IMR-90 (cell line): ENCODE data around the gene C16orf90. TPM values are rescaled to one million over a fixed set of nuclear protein-coding genes. Genes with fewer than 3 reads are reported as not detected.

ENCODE experiments used
- ATAC-seq: fragments of 200-7000 bp; cut with Tn5 transposase; 2 replicates; pipeline ENCODE4 v1.9.1; 2020; ENCODE audit warnings: low read depth, mild to moderate bottlenecking, moderate library complexity
- BruUV-seq: library from RNA; stranded (reverse); fragments of 400-500 nt; replicated peaks from 2 replicates; lab custom pipeline; 2021; lab: Mats Ljungman, UMichigan
- CTCF ChIA-PET: fragments of 300-600 bp; formaldehyde crosslinking; extraction: SDS; loops from one replicate; lab custom pipeline; 2021; ENCODE audit warnings: antibody characterized with exemption; lab: Yijun Ruan, JAX
- POLR2A ChIA-PET: fragments of 300-600 bp; sonication (Branson Sonifier 250); formaldehyde crosslinking; loops from one replicate; lab custom pipeline; 2022; ENCODE audit warnings: antibody characterized with exemption; ENCODE audit not compliant: unreplicated experiment; lab: Charles Lee
- DNase-seq: peaks from one replicate; pipeline ENCODE4 v3.0.0; 2013
- H2AFZ ChIP-seq: replicated peaks from 2 replicates; pipeline ENCODE3; 2013; ENCODE audit warnings: low read length, mild to moderate bottlenecking; ENCODE audit not compliant: poor library complexity
- H2AK5ac ChIP-seq: 2 replicates; pipeline ENCODE4 v1.6.1; 2013; ENCODE audit warnings: low read depth, low read length, inconsistent platforms
- H2AK9ac ChIP-seq: replicated peaks from 2 replicates; pipeline ENCODE3; 2013; ENCODE audit warnings: mild to moderate bottlenecking, low read depth, low read length, moderate library complexity; ENCODE audit not compliant: poor library complexity
- H2BK120ac ChIP-seq: 2 replicates; pipeline ENCODE4 v1.6.1; 2013; ENCODE audit warnings: low read depth, low read length, inconsistent platforms
- H2BK15ac ChIP-seq: 3 replicates; pipeline ENCODE4 v1.6.1; 2013; ENCODE audit warnings: low read depth, low read length, inconsistent platforms
- H2BK20ac ChIP-seq: 2 replicates; pipeline ENCODE4 v1.6.1; 2013; ENCODE audit warnings: low read depth, mild to moderate bottlenecking, inconsistent platforms, low read length, moderate library complexity
- H2BK5ac ChIP-seq: 2 replicates; pipeline ENCODE4 v1.6.1; 2013; ENCODE audit warnings: mild to moderate bottlenecking, low read depth, low read length, inconsistent platforms; ENCODE audit not compliant: poor library complexity, severe bottlenecking
- H3K14ac ChIP-seq: replicated peaks from 2 replicates; pipeline ENCODE4 v1.6.1; 2013; ENCODE audit warnings: low read depth, low read length, inconsistent platforms
- H3K18ac ChIP-seq: 2 replicates; pipeline ENCODE4 v1.6.1; 2013; ENCODE audit warnings: low read depth, low read length, control low read depth
- H3K23ac ChIP-seq: 2 replicates; pipeline ENCODE4 v1.6.1; 2013; ENCODE audit warnings: low read depth, low read length, inconsistent platforms
- H3K27ac ChIP-seq: 2 replicates; pipeline ENCODE4 v1.5.1; 2013; ENCODE audit warnings: mild to moderate bottlenecking, control low read depth, low read length; ENCODE audit not compliant: insufficient read depth
- H3K27me3 ChIP-seq: 2 replicates; pipeline ENCODE4 v1.6.1; 2013; ENCODE audit warnings: low read length; ENCODE audit not compliant: control insufficient read depth, insufficient read depth
- H3K36me3 ChIP-seq: 2 replicates; pipeline ENCODE4 v1.6.1; 2013; ENCODE audit warnings: low read length, mixed read lengths; ENCODE audit not compliant: control insufficient read depth, insufficient read depth
- H3K4ac ChIP-seq: 2 replicates; pipeline ENCODE4 v1.6.1; 2013; ENCODE audit warnings: low read depth, low read length, inconsistent platforms
- H3K4me1 ChIP-seq: 2 replicates; pipeline ENCODE4 v1.6.1; 2013; ENCODE audit warnings: low read length, mixed read lengths; ENCODE audit not compliant: control insufficient read depth, insufficient read depth
- H3K4me2 ChIP-seq: 2 replicates; pipeline ENCODE4 v1.6.1; 2013; ENCODE audit warnings: low read depth, mild to moderate bottlenecking, control low read depth, low read length, moderate library complexity
- H3K4me3 ChIP-seq: 2 replicates; pipeline ENCODE4 v1.5.1; 2013; ENCODE audit warnings: low read depth, mild to moderate bottlenecking, control low read depth, low read length, moderate library complexity; ENCODE audit not compliant: insufficient read depth
- H3K56ac ChIP-seq: 2 replicates; pipeline ENCODE4 v1.6.1; 2013; ENCODE audit warnings: low read length, inconsistent platforms; ENCODE audit not compliant: insufficient read depth; ENCODE audit errors: extremely low read depth
- H3K79me1 ChIP-seq, 2 experiments: 2 replicates each; pipeline ENCODE4 v1.6.1; 2013; ENCODE audit warnings: low read length in 2 of 2, inconsistent platforms in 1 of 2, low read depth in 1 of 2
- H3K9ac ChIP-seq: 2 replicates; pipeline ENCODE4 v1.6.1; 2013; ENCODE audit warnings: low read depth, low read length, control low read depth
- H3K9me1 ChIP-seq: 2 replicates; pipeline ENCODE4 v1.6.1; 2013; ENCODE audit warnings: low read length, inconsistent platforms; ENCODE audit not compliant: insufficient read depth
- H3K9me3 ChIP-seq: 2 replicates; pipeline ENCODE4 v1.6.1; 2013; ENCODE audit warnings: low read length; ENCODE audit not compliant: control insufficient read depth, insufficient read depth
- H4K20me1 ChIP-seq: 2 replicates; pipeline ENCODE4 v1.6.1; 2013; ENCODE audit warnings: low read length, inconsistent platforms; ENCODE audit not compliant: insufficient read depth
- H4K5ac ChIP-seq: 2 replicates; pipeline ENCODE4 v1.6.1; 2013; ENCODE audit warnings: mild to moderate bottlenecking, low read depth, low read length, control low read depth
- H4K8ac ChIP-seq, 2 experiments: 2 replicates each; pipeline ENCODE4 v1.6.1; 2013; ENCODE audit warnings: low read depth in 2 of 2, low read length in 2 of 2, control low read depth in 1 of 2, inconsistent platforms in 1 of 2
- H4K91ac ChIP-seq: 2 replicates; pipeline ENCODE4 v1.6.1; 2013; ENCODE audit warnings: low read depth, low read length, inconsistent platforms; ENCODE audit not compliant: insufficient read depth
- BHLHE40 ChIP-seq: fragments of 150-350 bp; IDR thresholded peaks from 2 replicates; pipeline ENCODE4 v1.6.1; 2016; ENCODE audit warnings: mild to moderate bottlenecking, low read depth, low read length
- CEBPB ChIP-seq: IDR thresholded peaks from 2 replicates; pipeline ENCODE4 v1.6.1; 2012; ENCODE audit warnings: low read depth, low read length, improper control_type of control experiment
- CHD1 ChIP-seq: IDR thresholded peaks from 2 replicates; pipeline ENCODE4 v1.6.1; 2012; ENCODE audit warnings: low read depth, low read length, improper control_type of control experiment
- ELK1 ChIP-seq: fragments of 150-350 bp; IDR thresholded peaks from 2 replicates; pipeline ENCODE4 v1.6.1; 2016; ENCODE audit warnings: low read depth, mild to moderate bottlenecking, low read length, moderate library complexity, borderline replicate concordance
- FOS ChIP-seq: fragments of 150-350 bp; IDR thresholded peaks from 2 replicates; pipeline ENCODE4 v1.6.1; 2016; ENCODE audit warnings: low read depth, low read length
- MAFK ChIP-seq: IDR thresholded peaks from 2 replicates; pipeline ENCODE4 v1.6.1; 2012; ENCODE audit warnings: low read depth, low read length, improper control_type of control experiment
- MAZ ChIP-seq: IDR thresholded peaks from 2 replicates; pipeline ENCODE4 v1.6.1; 2012; ENCODE audit warnings: low read depth, mild to moderate bottlenecking, low read length, improper control_type of control experiment, moderate library complexity, borderline replicate concordance
- MXI1 ChIP-seq: IDR thresholded peaks from 2 replicates; pipeline ENCODE4 v1.6.1; 2012; ENCODE audit warnings: low read depth, mild to moderate bottlenecking, low read length, moderate library complexity, borderline replicate concordance
- NFE2L2 ChIP-seq: fragments of 150-350 bp; IDR thresholded peaks from 2 replicates; pipeline ENCODE4 v1.6.1; 2016; ENCODE audit warnings: low read depth, mild to moderate bottlenecking, low read length
- POLR2A ChIP-seq: IDR thresholded peaks from 2 replicates; pipeline ENCODE4 v1.6.1; 2012; ENCODE audit warnings: mild to moderate bottlenecking, low read depth, low read length
- RAD21 ChIP-seq: IDR thresholded peaks from 2 replicates; pipeline ENCODE4 v1.6.1; 2012; ENCODE audit warnings: low read length, improper control_type of control experiment
- RCOR1 ChIP-seq: IDR thresholded peaks from 2 replicates; pipeline ENCODE4 v1.6.1; 2012; ENCODE audit warnings: mild to moderate bottlenecking, low read length, improper control_type of control experiment; ENCODE audit not compliant: insufficient replicate concordance
- RFX5 ChIP-seq: IDR thresholded peaks from 2 replicates; pipeline ENCODE4 v1.8.0; 2012; ENCODE audit warnings: low read depth, mild to moderate bottlenecking, low read length, moderate library complexity
- SMC3 ChIP-seq: fragments of 150-350 bp; IDR thresholded peaks from 2 replicates; pipeline ENCODE4 v1.6.1; 2016; ENCODE audit warnings: low read depth, mild to moderate bottlenecking, antibody characterized with exemption, low read length, moderate library complexity
- USF2 ChIP-seq: fragments of 150-350 bp; IDR thresholded peaks from 2 replicates; pipeline ENCODE4 v1.6.1; 2017; ENCODE audit warnings: mild to moderate bottlenecking, antibody characterized with exemption, low read length, low read depth
- WGBS, 2 experiments: methylation state at CpG; one replicate each; pipeline versions ENCODE4 v1.1.5 to v1.1.7; 2013; ENCODE audit warnings: missing lambda C conversion rate in 2 of 2; ENCODE audit not compliant: insufficient read length in 1 of 2; ENCODE audit errors: extremely low coverage in 2 of 2; 5-methylcytosine and 5-hydroxymethylcytosine counted together
- dilution Hi-C: fragments of 300-500 bp; cut with HindIII; formaldehyde crosslinking; loops from one replicate; pipeline ENCODE4 v1.14.3; 2018; ENCODE audit warnings: low sequenced_read_pairs; ENCODE audit not compliant: unreplicated experiment
- in situ Hi-C: fragments of 300-500 bp; cut with MboI; formaldehyde crosslinking; loops from 3 replicates; pipeline ENCODE4 v1.14.3; 2019; ENCODE audit warnings: low sequenced_read_pairs, inconsistent platforms, mixed read lengths
- intact Hi-C: fragments of 100-400 bp; cut with micrococcal nuclease; formaldehyde crosslinking; loops from 2 replicates; pipeline ENCODE4 v1.10.0; 2022
- polyA plus RNA-seq, 3 experiments: library from polyadenylated mRNA; depleted of rRNA; stranded (reverse); fragments of >200 nt; gene quantifications; 2 replicates each; pipeline ENCODE4 v1.2.3, GENCODE V29; 2012; ENCODE audit warnings: low replicate concordance in 1 of 3
- total RNA-seq: library from RNA; depleted of rRNA; stranded (reverse); fragments of >200 nt; gene quantifications from 2 replicates; pipeline ENCODE4 v1.2.3, GENCODE V29; 2012
- TF ChIP-seq, protein P1 (sequence below): conservative IDR thresholded peaks from 2 replicates; pipeline ENCODE4 v1.5.1; 2012; ENCODE audit warnings: mild to moderate bottlenecking, low read depth, low read length, improper control_type of control experiment

The C16orf90 gene
- total and polyA plus RNA-seq, 2 of the 4 experiments (the other 2 are of a cell fraction): not detected

DNA sequence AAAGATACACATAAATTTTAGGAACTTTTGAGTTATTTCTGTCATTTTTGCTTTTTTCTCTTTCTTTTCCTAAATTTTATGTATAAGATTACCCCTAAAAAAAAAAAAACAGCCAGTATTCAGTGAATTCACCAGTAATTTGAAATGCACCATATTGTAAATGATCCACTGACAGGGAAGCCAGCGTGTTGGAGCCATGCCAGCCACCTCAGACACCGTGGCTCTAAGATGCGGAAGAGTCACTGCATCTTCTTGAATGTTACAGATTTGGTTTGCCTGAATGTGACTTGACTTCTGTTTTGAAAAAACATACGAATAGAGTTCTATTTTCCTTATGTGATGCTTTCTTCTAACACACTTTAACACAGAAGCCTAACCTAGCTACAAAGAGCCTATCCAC lies 42.9 kb upstream of the C16orf90 start:
- BruUV-seq: no TSS peak
- Histone ChIP-seq H4K8ac (no peak overlapping the region; a peak in 1 of 4 replicates), H3K79me1 (0 out of 4 replicates have a peak, but pooled peaks cover 0 to 6% of the 10 kb centered on the region in 2 experiments), H3K4me1 (peaks cover 30% of the 10 kb centered on the region), H4K20me1 (peaks cover 9% of the 10 kb centered on the region; the same call in 1 of the 2 replicates), H3K9me3 (no peaks in the 10 kb centered on the region), H2AK5ac (peak overlapping the region; percentile 75; the same call in 1 of the 2 replicates), H3K4me3 (no peak overlapping the region), H3K27ac (no peak overlapping the region; the same call in 1 of the 2 replicates), H3K4me2 (no peak overlapping the region), H3K9me1 (peaks cover 32% of the 10 kb centered on the region), H4K91ac (peak overlapping the region; percentile 46; the same call in 1 of the 2 replicates), H3K23ac (no peak overlapping the region), H3K14ac (no peak overlapping the region), H2AFZ (no peak overlapping the region), H3K27me3 (no peaks in the 10 kb centered on the region), H3K4ac (peak overlapping the region; percentile 58), H3K36me3 (peaks cover 11% of the 10 kb centered on the region), H3K9ac (no peak overlapping the region), H2BK120ac (peak overlapping the region; percentile 56; the same call in 1 of the 2 replicates), H4K5ac (no peak overlapping the region), H2AK9ac (no peak overlapping the region), H3K18ac (peak overlapping the region; percentile 46; the same call in 1 of the 2 replicates), H2BK20ac (peak overlapping the region; percentile 70; the same call in 1 of the 2 replicates), H3K56ac (no peak overlapping the region), H2BK15ac (peak overlapping the region; percentile 28; the same call in 1 of the 3 replicates), H2BK5ac (no peak overlapping the region)
- intact Hi-C loops (no loop called here), dilution Hi-C loops (no loop called here), in situ Hi-C loops (no loop called here)
- TF ChIP-seq SMC3 (no peak), POLR2A (no peak), MAZ (no peak), MXI1 (no peak), NFE2L2 (no peak), USF2 (no peak), CEBPB (no peak), MAFK (no peak), CHD1 (no peak), FOS (no peak), RAD21 (no peak), RFX5 (no peak), ELK1 (no peak), RCOR1 (no peak), BHLHE40 (no peak)
- TF ChIP-seq, protein P1, sequence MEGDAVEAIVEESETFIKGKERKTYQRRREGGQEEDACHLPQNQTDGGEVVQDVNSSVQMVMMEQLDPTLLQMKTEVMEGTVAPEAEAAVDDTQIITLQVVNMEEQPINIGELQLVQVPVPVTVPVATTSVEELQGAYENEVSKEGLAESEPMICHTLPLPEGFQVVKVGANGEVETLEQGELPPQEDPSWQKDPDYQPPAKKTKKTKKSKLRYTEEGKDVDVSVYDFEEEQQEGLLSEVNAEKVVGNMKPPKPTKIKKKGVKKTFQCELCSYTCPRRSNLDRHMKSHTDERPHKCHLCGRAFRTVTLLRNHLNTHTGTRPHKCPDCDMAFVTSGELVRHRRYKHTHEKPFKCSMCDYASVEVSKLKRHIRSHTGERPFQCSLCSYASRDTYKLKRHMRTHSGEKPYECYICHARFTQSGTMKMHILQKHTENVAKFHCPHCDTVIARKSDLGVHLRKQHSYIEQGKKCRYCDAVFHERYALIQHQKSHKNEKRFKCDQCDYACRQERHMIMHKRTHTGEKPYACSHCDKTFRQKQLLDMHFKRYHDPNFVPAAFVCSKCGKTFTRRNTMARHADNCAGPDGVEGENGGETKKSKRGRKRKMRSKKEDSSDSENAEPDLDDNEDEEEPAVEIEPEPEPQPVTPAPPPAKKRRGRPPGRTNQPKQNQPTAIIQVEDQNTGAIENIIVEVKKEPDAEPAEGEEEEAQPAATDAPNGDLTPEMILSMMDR: no peak
- 68% methylated on average over 2 of the region's 4 CpGs; no CpG with 5 or more reads in 1 of the 2 experiments for WGBS, 2 experiments
- DNase-seq: no peak
- POLR2A ChIA-PET: no interaction called here
- ATAC-seq: no peak
- CTCF ChIA-PET: no interaction called here
